ENCODE data around the gene EIF1AX. TPM values are rescaled to one million over a fixed set of nuclear protein-coding genes. Genes with fewer than 3 reads are reported as not detected.

Gene EIF1AX
- total RNA-seq, 3 donors from 2014 or later (not counting 1 experiment from before 2014, with no cell fraction given): 31.6 to 57.2 (median 31.7) TPM

DNA sequence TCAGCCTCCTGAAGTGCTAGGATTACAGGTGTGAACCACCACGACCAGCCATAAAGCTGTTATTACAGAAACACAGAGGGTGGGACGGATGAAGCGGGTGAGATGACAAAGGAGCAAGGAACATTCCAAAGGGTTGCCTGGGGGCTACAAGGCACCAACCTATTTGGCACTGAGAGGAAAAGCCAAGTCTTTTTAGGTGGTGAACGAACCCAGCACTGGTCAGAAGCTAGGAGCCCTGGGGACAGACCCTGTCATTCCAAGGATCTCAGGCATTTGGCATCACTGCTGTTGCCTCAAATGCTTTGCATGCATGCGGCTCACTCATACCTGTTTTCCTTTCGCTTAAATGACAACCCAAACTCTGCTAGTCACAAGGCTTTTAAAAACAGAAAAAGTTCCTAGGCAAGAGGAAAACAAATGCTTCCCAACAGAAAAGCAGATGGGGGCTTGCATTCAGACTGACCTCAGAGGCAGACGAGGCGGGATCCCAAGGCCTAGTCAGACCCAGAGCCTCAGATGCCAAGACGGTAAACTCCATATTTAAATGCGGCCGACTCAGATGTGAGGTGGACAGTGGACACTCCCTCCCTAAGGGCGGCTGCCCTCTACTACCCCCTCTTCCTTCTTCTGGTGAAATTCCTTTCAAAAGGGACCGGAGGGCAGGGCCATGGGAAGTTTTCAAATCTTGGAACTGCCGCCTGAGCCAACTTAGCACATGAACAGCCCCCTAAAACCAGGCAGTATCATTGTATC lies 29.4 kb downstream of the EIF1AX start:
- ATAC-seq: no peak
- WGBS (ENCODE audit: insufficient coverage): 91% methylated on average over 14 of the region's 14 CpGs
- Mint-ChIP-seq H3K27me3 (ENCODE audit: low read depth in 2 of 2) (peaks cover 14 to 19% of the 10 kb centered on the region in 2 donors), H3K36me3 (no peaks in the 10 kb centered on the region), H3K27ac (no peak overlapping the region), H3K4me3 (no peak overlapping the region), H3K9me3 (no peaks in the 10 kb centered on the region), H3K4me1 (no peaks in the 10 kb centered on the region)
- intact Hi-C loops (cut with micrococcal nuclease): no loop called here
- H3K36me3 ChIP-seq (ENCODE audit: control insufficient read depth, insufficient read depth, low read length): no peaks in the 10 kb centered on the region
- H3K27ac ChIP-seq (ENCODE audit: low read length): no peak overlapping the region
- no peak overlapping the region for H3K4me3 ChIP-seq (ENCODE audit: low read length)
- DNase-seq: no peak
- TF ChIP-seq, protein P1, sequence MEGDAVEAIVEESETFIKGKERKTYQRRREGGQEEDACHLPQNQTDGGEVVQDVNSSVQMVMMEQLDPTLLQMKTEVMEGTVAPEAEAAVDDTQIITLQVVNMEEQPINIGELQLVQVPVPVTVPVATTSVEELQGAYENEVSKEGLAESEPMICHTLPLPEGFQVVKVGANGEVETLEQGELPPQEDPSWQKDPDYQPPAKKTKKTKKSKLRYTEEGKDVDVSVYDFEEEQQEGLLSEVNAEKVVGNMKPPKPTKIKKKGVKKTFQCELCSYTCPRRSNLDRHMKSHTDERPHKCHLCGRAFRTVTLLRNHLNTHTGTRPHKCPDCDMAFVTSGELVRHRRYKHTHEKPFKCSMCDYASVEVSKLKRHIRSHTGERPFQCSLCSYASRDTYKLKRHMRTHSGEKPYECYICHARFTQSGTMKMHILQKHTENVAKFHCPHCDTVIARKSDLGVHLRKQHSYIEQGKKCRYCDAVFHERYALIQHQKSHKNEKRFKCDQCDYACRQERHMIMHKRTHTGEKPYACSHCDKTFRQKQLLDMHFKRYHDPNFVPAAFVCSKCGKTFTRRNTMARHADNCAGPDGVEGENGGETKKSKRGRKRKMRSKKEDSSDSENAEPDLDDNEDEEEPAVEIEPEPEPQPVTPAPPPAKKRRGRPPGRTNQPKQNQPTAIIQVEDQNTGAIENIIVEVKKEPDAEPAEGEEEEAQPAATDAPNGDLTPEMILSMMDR (IDR thresholded peaks at IDR 0.05): no peak
- H3K27me3 ChIP-seq (ENCODE audit: control insufficient read depth, insufficient read depth, low read length): peaks cover 2% of the 10 kb centered on the region
- no peaks in the 10 kb centered on the region for H3K9me3 ChIP-seq (ENCODE audit: control insufficient read depth, insufficient read depth, low read length)
- H3K4me1 ChIP-seq (ENCODE audit: control insufficient read depth, insufficient read depth, low read length): peaks cover 4% of the 10 kb centered on the region

DNA sequence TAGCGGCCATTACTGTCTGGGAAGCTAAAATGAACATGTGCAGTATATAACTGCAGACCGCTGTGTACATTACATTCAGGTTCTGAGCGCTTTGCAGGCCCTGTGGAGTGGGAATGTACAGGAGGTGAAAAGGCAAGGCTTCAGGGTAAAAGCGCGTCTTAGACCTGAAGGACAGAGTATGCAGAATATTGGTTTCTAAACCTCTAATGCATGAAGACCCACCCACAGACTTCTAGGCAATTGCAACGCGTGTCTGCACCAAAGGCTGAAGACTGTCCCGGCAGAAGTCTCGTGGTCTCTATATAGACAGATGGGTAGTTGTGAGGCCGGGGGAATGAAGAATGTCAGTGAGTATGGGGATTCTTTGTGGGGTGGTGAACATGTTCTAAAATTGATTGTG lies 30.4 kb downstream of the EIF1AX start:
- H3K4me1 ChIP-seq (ENCODE audit: control insufficient read depth, insufficient read depth, low read length): peaks cover under 1% of the 10 kb centered on the region
- H3K27me3 ChIP-seq (ENCODE audit: control insufficient read depth, insufficient read depth, low read length): peaks cover 2% of the 10 kb centered on the region
- WGBS (ENCODE audit: insufficient coverage): 90% methylated on average over 7 of the region's 10 CpGs
- no peaks in the 10 kb centered on the region for H3K9me3 Mint-ChIP-seq
- no peak overlapping the region for H3K4me3 ChIP-seq (ENCODE audit: low read length)
- intact Hi-C loops (cut with micrococcal nuclease): no loop called here
- no peak overlapping the region for H3K27ac Mint-ChIP-seq
- H3K9me3 ChIP-seq (ENCODE audit: control insufficient read depth, insufficient read depth, low read length): no peaks in the 10 kb centered on the region
- H3K27ac ChIP-seq (ENCODE audit: low read length): no peak overlapping the region
- no peak for DNase-seq
- TF ChIP-seq, protein P1 (IDR thresholded peaks at IDR 0.05): no peak
- H3K4me3 Mint-ChIP-seq: no peak overlapping the region
- ATAC-seq: no peak
- no peaks in the 10 kb centered on the region for H3K36me3 Mint-ChIP-seq
- peaks cover 14 to 19% of the 10 kb centered on the region in 2 donors for H3K27me3 Mint-ChIP-seq (ENCODE audit: low read depth in 2 of 2)
- H3K36me3 ChIP-seq (ENCODE audit: control insufficient read depth, insufficient read depth, low read length): no peaks in the 10 kb centered on the region
- H3K4me1 Mint-ChIP-seq: no peaks in the 10 kb centered on the region

DNA sequence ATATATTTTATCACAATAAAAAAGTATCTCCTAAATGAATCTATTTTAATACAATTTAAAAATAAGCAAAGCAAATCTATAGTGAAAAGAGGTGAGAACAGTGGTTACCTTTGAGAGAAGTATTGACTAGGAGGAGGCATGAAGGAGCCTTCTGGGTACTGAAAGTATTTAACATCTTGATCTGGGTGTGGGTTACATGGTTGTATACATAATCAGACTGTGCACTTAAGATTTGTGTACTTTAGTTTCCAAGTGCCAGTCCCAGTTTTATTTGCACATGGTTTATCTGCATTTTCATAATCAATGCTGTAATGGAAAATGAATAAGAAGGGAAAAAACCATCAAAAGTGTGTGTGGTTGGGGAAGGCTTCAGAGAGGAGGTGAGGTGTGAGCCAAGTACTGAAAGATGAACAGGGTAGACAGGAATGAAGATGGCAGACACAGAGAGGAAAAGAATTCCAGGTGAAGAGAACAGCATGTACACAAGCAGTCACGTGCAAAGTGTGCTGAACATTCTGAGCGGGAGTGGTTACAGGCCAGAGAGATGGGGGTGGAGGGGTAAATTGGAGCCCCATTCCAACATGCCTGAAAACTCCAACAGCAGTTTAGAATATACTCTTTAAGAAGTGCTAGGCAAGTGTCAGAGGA lies 39.6 kb downstream of the EIF1AX start:
- ATAC-seq: no peak
- peaks cover 0 to 2% of the 10 kb centered on the region in 2 donors for H3K27me3 Mint-ChIP-seq (ENCODE audit: low read depth in 2 of 2)
- TF ChIP-seq, protein P1 (IDR thresholded peaks at IDR 0.05): no peak

More for the DNA sequence above, 39.6 kb downstream of the EIF1AX start:
- no peaks in the 10 kb centered on the region for H3K9me3 Mint-ChIP-seq
- Histone ChIP-seq H3K27me3 (ENCODE audit: control insufficient read depth, insufficient read depth, low read length) (no peaks in the 10 kb centered on the region), H3K36me3 (ENCODE audit: control insufficient read depth, insufficient read depth, low read length) (no peaks in the 10 kb centered on the region), H3K9me3 (ENCODE audit: control insufficient read depth, insufficient read depth, low read length) (no peaks in the 10 kb centered on the region), H3K27ac (ENCODE audit: low read length) (no peak overlapping the region), H3K4me3 (ENCODE audit: low read length) (no peak overlapping the region), H3K4me1 (ENCODE audit: control insufficient read depth, insufficient read depth, low read length) (no peaks in the 10 kb centered on the region)
- no peak overlapping the region for H3K27ac Mint-ChIP-seq
- H3K36me3 Mint-ChIP-seq: no peaks in the 10 kb centered on the region
- H3K4me3 Mint-ChIP-seq: no peak overlapping the region
- no peaks in the 10 kb centered on the region for H3K4me1 Mint-ChIP-seq
- WGBS (ENCODE audit: insufficient coverage): 100% methylated on average over 1 of the region's 2 CpGs
- intact Hi-C loops (cut with micrococcal nuclease): no loop called here
- no peak for DNase-seq

Data from natural killer cell (primary cell).